Right ventricle myocardium inferior (tissue), 1 donor: ENCODE measurements around the gene MIR17HG. TPM values are rescaled to one million over a fixed set of nuclear protein-coding genes. Genes with fewer than 3 reads are reported as not detected.

Experiments
- ATAC-seq: fragments of 200-7000 bp; cut with Tn5 transposase; one replicate; pipeline ENCODE4 v1.9.1; 2020; ENCODE audit warnings: mild to moderate bottlenecking, moderate library complexity
- DNase-seq: peaks from one replicate; pipeline ENCODE4 v3.0.0; 2021; ENCODE audit errors: missing footprints
- intact Hi-C: fragments of 100-400 bp; cut with DNase I; formaldehyde crosslinking; loops from one replicate; pipeline ENCODE4 v1.11.0; 2022
- total RNA-seq: library from RNA; stranded (reverse); fragmentation: NEBNext Ultra II Directional; extraction: Animal tissue kit (Norgen Biotek cat#: 25700); gene quantifications from one replicate; pipeline ENCODE4 v1.2.1, GENCODE V29; 2021
- donor health status: DM: no; HTN: yes; CAD: no; lungs with severe emphysema.

The MIR17HG gene
- total RNA-seq, 1 donor from 2014 or later: 0.81 TPM

DNA sequence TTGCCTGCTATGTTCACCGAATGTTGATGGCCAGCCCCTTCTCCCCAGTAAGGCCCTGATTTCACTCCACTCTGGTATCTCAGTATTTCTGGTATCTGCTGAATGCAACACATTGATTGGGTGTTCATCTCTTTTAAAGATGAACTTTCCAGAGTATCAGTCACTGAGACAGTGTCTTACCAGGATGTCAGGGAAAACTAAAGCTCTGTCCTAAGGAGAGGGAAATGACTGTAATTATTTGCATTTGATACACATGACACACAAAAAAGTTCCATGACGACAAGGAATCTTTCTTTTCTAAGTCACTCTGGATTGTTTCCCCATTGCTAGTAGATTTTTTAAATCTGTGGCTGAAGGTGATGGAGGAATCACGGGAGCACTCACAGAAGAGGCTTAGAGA lies 53.2 kb downstream of the MIR17HG start:
- no peak for DNase-seq
- ATAC-seq: no peak
- intact Hi-C loops: no loop called here

DNA sequence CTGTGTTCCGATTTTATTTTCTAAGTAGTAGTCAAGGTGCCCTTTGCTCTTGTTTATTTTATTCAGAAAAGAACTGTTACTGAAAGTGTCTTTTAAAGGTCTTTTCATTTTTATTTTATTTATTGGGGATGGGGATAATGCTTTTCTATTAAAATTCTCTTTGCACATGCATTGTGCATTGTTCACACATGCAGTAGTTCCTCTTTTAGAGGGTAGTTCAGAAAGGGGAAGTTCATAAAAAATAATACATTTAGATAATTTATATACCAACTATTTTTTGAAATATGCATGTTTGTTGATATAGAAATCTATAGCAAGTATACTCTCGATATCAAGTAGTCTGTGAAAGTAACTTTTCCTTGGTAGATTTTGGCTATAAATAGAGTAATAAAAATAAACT lies 54.4 kb downstream of the MIR17HG start:
- ATAC-seq (no peak), DNase-seq (no peak)
- intact Hi-C loops: no loop called here

Other genes with a start within 250 kb of the MIR17HG start
- gene GPC5, start 50.9 kb downstream of the MIR17HG start, total RNA-seq: 1.8 TPM